Measurements from ENCODE around the gene TPK1.

DNA sequence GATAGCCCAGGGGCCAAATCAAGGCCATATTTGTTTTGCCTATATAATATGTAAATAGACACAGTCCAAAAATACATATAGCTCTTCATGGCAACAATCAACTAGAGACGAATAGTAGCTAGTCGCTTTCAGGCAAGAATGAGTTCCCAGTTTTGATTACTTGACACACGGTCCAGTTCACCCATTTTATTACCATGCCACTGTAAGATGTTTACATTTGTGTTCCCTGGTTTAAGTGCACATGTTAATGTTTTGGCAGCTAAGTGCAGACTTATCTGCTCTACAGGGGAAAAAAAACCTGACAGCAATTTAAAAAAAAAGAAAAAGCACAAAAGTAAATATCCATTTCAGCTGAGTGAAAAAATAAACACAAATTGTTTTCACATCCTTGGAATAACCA, 213.1 kb downstream of the TPK1 start:
- TF ChIP-seq POLR2A (IDR thresholded peaks at IDR 0.05) = no peak
- TF ChIP-seq, protein P1, sequence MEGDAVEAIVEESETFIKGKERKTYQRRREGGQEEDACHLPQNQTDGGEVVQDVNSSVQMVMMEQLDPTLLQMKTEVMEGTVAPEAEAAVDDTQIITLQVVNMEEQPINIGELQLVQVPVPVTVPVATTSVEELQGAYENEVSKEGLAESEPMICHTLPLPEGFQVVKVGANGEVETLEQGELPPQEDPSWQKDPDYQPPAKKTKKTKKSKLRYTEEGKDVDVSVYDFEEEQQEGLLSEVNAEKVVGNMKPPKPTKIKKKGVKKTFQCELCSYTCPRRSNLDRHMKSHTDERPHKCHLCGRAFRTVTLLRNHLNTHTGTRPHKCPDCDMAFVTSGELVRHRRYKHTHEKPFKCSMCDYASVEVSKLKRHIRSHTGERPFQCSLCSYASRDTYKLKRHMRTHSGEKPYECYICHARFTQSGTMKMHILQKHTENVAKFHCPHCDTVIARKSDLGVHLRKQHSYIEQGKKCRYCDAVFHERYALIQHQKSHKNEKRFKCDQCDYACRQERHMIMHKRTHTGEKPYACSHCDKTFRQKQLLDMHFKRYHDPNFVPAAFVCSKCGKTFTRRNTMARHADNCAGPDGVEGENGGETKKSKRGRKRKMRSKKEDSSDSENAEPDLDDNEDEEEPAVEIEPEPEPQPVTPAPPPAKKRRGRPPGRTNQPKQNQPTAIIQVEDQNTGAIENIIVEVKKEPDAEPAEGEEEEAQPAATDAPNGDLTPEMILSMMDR (IDR thresholded peaks at IDR 0.05) = no peak
- TF ChIP-seq EP300 (IDR thresholded peaks at IDR 0.05) = no peak
- no peak for TF ChIP-seq POLR2AphosphoS5 (IDR thresholded peaks at IDR 0.05)

Measured in gastroesophageal sphincter (tissue), 3 donors.